SK-N-SH (cell line): ENCODE results near the gene CD6. TPM values are rescaled to one million over a fixed set of nuclear protein-coding genes. Genes with fewer than 3 reads are reported as not detected.

Source experiments
- CTCF ChIA-PET: fragments of 300-600, 350-600 bp; formaldehyde crosslinking; extraction: SDS; loops from one replicate; lab custom pipeline; 2021; lab: Yijun Ruan, JAX
- POLR2A ChIA-PET: fragments of 350-600 bp; sonication (Branson Sonifier 250); formaldehyde crosslinking; extraction: SDS; loops from one replicate; lab custom pipeline; 2020; ENCODE audit warnings: antibody characterized with exemption, inconsistent platforms; lab: Yijun Ruan, JAX
- DNase-seq: peaks from one replicate; pipeline ENCODE4 v3.0.0; 2012
- H2AFZ ChIP-seq: fragments of 200-600 bp; sonication (generic); 2 replicates; pipeline ENCODE4 v1.8.1; 2016; ENCODE audit warnings: antibody characterized with exemption, mild to moderate bottlenecking, low read depth
- H3F3A ChIP-seq: fragments of 200-600 bp; sonication (generic); replicated peaks from 2 replicates; pipeline ENCODE3; 2016; ENCODE audit warnings: antibody characterized with exemption, mild to moderate bottlenecking; ENCODE audit not compliant: insufficient read depth
- H3K27ac ChIP-seq, 2 experiments: fragments of 200-500 bp in 1 of 2; fragments of 200-600 bp in 1 of 2; sonication (Bioruptor generic) in 1 of 2; sonication (generic), shearing (Covaris generic) in 1 of 2; 2 replicates each; pipeline versions ENCODE4 v1.5.1 to v1.6.1; 2014 to 2016; ENCODE audit warnings: low read depth in 2 of 2, inconsistent platforms in 1 of 2, low read length in 1 of 2, mild to moderate bottlenecking in 1 of 2, mixed read lengths in 1 of 2
- H3K27me3 ChIP-seq: fragments of 200-600 bp; sonication (generic), shearing (Covaris generic); 2 replicates; pipeline ENCODE4 v1.6.1; 2016; ENCODE audit warnings: mixed run types; ENCODE audit not compliant: insufficient read depth
- H3K36me3 ChIP-seq, 2 experiments: fragments of 200-500 bp in 1 of 2; fragments of 200-600 bp in 1 of 2; sonication (Bioruptor generic) in 1 of 2; sonication (generic) in 1 of 2; replicated peaks in 1 of 2; 2 replicates each; pipeline versions ENCODE3 to v1.5.1; 2014 to 2016; ENCODE audit warnings: low read length in 1 of 2, mild to moderate bottlenecking in 1 of 2; ENCODE audit not compliant: insufficient read depth in 2 of 2, control insufficient read depth in 1 of 2
- H3K4me1 ChIP-seq, 2 experiments: fragments of 200-500 bp in 1 of 2; fragments of 200-600 bp in 1 of 2; sonication (Bioruptor generic) in 1 of 2; sonication (generic), shearing (Covaris generic) in 1 of 2; 2 replicates each; pipeline versions ENCODE4 v1.5.1 to v1.6.1; 2014 to 2016; ENCODE audit warnings: low read depth in 1 of 2, low read length in 1 of 2, mixed run types in 1 of 2; ENCODE audit not compliant: insufficient read depth in 2 of 2, control insufficient read depth in 1 of 2
- H3K4me2 ChIP-seq: fragments of 200-600 bp; sonication (generic), shearing (Covaris generic); 2 replicates; pipeline ENCODE4 v1.6.1; 2017; ENCODE audit warnings: mixed run types
- H3K4me3 ChIP-seq, 2 experiments: fragments of 200-500 bp in 1 of 2; fragments of 200-600 bp in 1 of 2; sonication (Bioruptor generic) in 1 of 2; sonication (generic), shearing (Covaris generic) in 1 of 2; 2 replicates each; pipeline versions ENCODE4 v1.5.1 to v1.8.1; 2014 to 2016; ENCODE audit warnings: low read depth in 2 of 2, inconsistent platforms in 1 of 2, low read length in 1 of 2, mild to moderate bottlenecking in 1 of 2, mixed read lengths in 1 of 2, moderate library complexity in 1 of 2
- H3K79me2 ChIP-seq: fragments of 200-600 bp; sonication (generic); 2 replicates; pipeline ENCODE4 v1.8.1; 2017; ENCODE audit warnings: mild to moderate bottlenecking; ENCODE audit not compliant: insufficient read depth
- H3K9ac ChIP-seq: fragments of 200-600 bp; sonication (generic); 2 replicates; pipeline ENCODE4 v1.6.1; 2017; ENCODE audit warnings: mixed run types
- H3K9me2 ChIP-seq: fragments of 200-600 bp; sonication (generic); 2 replicates; pipeline ENCODE4 v1.6.1; 2017; ENCODE audit warnings: mixed run types
- H3K9me3 ChIP-seq: fragments of 200-600 bp; sonication (generic); 2 replicates; pipeline ENCODE4 v1.6.1; 2017; ENCODE audit warnings: mixed run types, mild to moderate bottlenecking, moderate library complexity
- H4K20me1 ChIP-seq: fragments of 200-600 bp; sonication (generic); 2 replicates; pipeline ENCODE4 v1.6.1; 2017; ENCODE audit warnings: mild to moderate bottlenecking, mixed run types; ENCODE audit not compliant: insufficient read depth
- CTCF ChIP-seq: fragments of 200-600 bp; sonication (generic); IDR thresholded peaks from 2 replicates; pipeline ENCODE4 v1.6.1; 2017; ENCODE audit warnings: antibody characterized with exemption, mild to moderate bottlenecking, moderate library complexity
- ELF1 ChIP-seq: IDR thresholded peaks from 2 replicates; pipeline ENCODE4 v1.4.0; 2012
- FOSL2 ChIP-seq: IDR thresholded peaks from 2 replicates; pipeline ENCODE4 v1.4.0; 2012; ENCODE audit warnings: low read depth, mild to moderate bottlenecking, moderate library complexity, borderline replicate concordance
- FOXJ3 ChIP-seq: sonication (generic); formaldehyde crosslinking; IDR thresholded peaks from 2 replicates; pipeline ENCODE4 v1.5.1; 2020; ENCODE audit warnings: mild to moderate bottlenecking, missing genetic modification reagents
- IRF3 ChIP-seq: fragments of 150-350 bp; IDR thresholded peaks from 2 replicates; pipeline ENCODE4 v1.6.1; 2016; ENCODE audit warnings: mild to moderate bottlenecking, low read depth, low read length
- JUND ChIP-seq: IDR thresholded peaks from 2 replicates; pipeline ENCODE4 v1.4.0; 2012
- MEF2A ChIP-seq: IDR thresholded peaks from 2 replicates; pipeline ENCODE4 v1.4.0; 2012; ENCODE audit warnings: low read depth, borderline replicate concordance
- NRF1 ChIP-seq: IDR thresholded peaks from 2 replicates; pipeline ENCODE4 v1.6.1; 2012; ENCODE audit warnings: low read depth, mild to moderate bottlenecking, low read length
- PBX3 ChIP-seq: IDR thresholded peaks from 2 replicates; pipeline ENCODE4; 2012
- RCOR1 ChIP-seq: fragments of 150-350 bp; IDR thresholded peaks from 2 replicates; pipeline ENCODE4 v1.6.1; 2017; ENCODE audit warnings: antibody characterized with exemption, low read length
- REST ChIP-seq: IDR thresholded peaks from 2 replicates; pipeline ENCODE4 v1.6.1; 2012; ENCODE audit warnings: mild to moderate bottlenecking, low read depth, low read length, moderate library complexity
- RFX5 ChIP-seq: IDR thresholded peaks from 2 replicates; pipeline ENCODE4 v1.6.1; 2012; ENCODE audit warnings: mild to moderate bottlenecking, improper control_type of control experiment, low read length
- TAF1 ChIP-seq: IDR thresholded peaks from 2 replicates; pipeline ENCODE4 v1.6.1; 2012; ENCODE audit warnings: low read depth, mild to moderate bottlenecking, low read length, moderate library complexity, borderline replicate concordance
- YY1 ChIP-seq: IDR thresholded peaks from 2 replicates; pipeline ENCODE4 v1.4.0; 2012; ENCODE audit warnings: low read depth, mild to moderate bottlenecking
- ZBTB33 ChIP-seq: IDR thresholded peaks from 2 replicates; pipeline ENCODE4 v1.4.0; 2012; ENCODE audit warnings: low read depth, borderline replicate concordance
- WGBS: methylation state at CpG from one replicate; pipeline ENCODE4 v1.1.6; 2017; ENCODE audit warnings: low lambda C conversion rate; 5-methylcytosine and 5-hydroxymethylcytosine counted together
- polyA plus RNA-seq, 3 experiments: library from polyadenylated mRNA; depleted of rRNA; stranded (reverse); fragments of >200 nt; gene quantifications; 2 replicates each; pipeline ENCODE4 v1.2.3, GENCODE V29; 2012

The CD6 gene
- polyA plus RNA-seq, 1 of the 3 experiments (the other 2 are of a cell fraction) = not detected

GRCh38 chr11:60985991-60986915, 14.8 kb downstream of the CD6 start:
- Histone ChIP-seq H4K20me1 (no peaks in the 10 kb centered on the region), H3K9me2 (no peaks in the 10 kb centered on the region), H3K4me1 (no peaks in the 10 kb centered on the region; a peak in 1 of 4 replicates), H3K4me2 (no peak overlapping the region), H3F3A (no peaks in the 10 kb centered on the region), H3K79me2 (no peaks in the 10 kb centered on the region), H3K9ac (no peak overlapping the region), H3K36me3 (no peaks in the 10 kb centered on the region), H2AFZ (no peak overlapping the region; the same call in 1 of the 2 replicates), H3K27ac (no peak overlapping the region), H3K9me3 (no peaks in the 10 kb centered on the region), H3K27me3 (no peaks in the 10 kb centered on the region; the same call in 1 of the 2 replicates), H3K4me3 (no peak overlapping the region)
- DNase-seq = no peak
- ChIA-PET CTCF (no interaction called here), POLR2A (no interaction called here)
- WGBS = 79% methylated on average over 17 of the region's 17 CpGs
- TF ChIP-seq JUND (no peak), TAF1 (no peak), REST (no peak)

- no peak overlapping the region for H3K4me2 ChIP-seq
- DNase-seq = no peak
- no peaks in the 10 kb centered on the region for H3K9me3 ChIP-seq
- 51% methylated on average over 9 of the region's 9 CpGs for WGBS
- H3K4me3 ChIP-seq = no peak overlapping the region
- H3K4me1 ChIP-seq = no peaks in the 10 kb centered on the region
- H2AFZ ChIP-seq = no peak overlapping the region
- ChIA-PET CTCF (interaction anchor here (1.3 kb wide), 1 partner anchor 17 kb away, joined by 3 read pairs; no protein-coding TSS in a partner anchor), POLR2A (no interaction called here)
- H3K36me3 ChIP-seq = no peaks in the 10 kb centered on the region
- H3K9me2 ChIP-seq = no peaks in the 10 kb centered on the region
- no peak overlapping the region for H3K27ac ChIP-seq
- H4K20me1 ChIP-seq = no peaks in the 10 kb centered on the region
- H3K79me2 ChIP-seq = no peaks in the 10 kb centered on the region
- no peak overlapping the region for H3K9ac ChIP-seq
- peaks cover 5% of the 10 kb centered on the region for H3K27me3 ChIP-seq
- no peaks in the 10 kb centered on the region for H3F3A ChIP-seq
- TF ChIP-seq RCOR1 (no peak), FOSL2 (no peak), CTCF (no peak), NRF1 (no peak), ELF1 (no peak), JUND (no peak), IRF3 (no peak), MEF2A (no peak), RFX5 (no peak), YY1 (no peak), ZBTB33 (no peak), FOXJ3 (no peak), PBX3 (no peak)
Observed at GRCh38 chr11:60987577-60988277, 16.2 kb downstream of the CD6 start.
